Measurements from ENCODE around the gene ANXA1. TPM values are rescaled to one million over a fixed set of nuclear protein-coding genes. Genes with fewer than 3 reads are reported as not detected.

The ANXA1 gene
- total RNA-seq, 1 donor from 2014 or later: 340 TPM

DNA sequence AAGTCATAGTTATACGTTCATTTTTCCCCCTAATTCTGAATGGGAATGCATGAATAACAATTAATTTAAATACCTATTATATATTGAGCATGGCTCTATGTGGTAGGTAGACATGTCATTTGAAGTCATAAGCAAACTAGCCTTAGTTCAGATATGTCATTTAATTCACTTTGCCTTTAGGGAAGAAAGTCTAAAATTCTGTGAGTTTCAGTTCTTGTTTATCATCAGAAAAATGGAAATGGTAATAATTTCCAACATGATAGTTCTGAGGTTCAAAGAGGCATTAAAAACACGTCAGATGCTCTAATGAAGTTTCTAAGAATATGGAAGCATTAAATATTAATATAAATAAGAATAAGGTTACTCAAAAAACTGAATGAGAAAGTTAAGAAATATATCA lies 13.1 kb upstream of the ANXA1 start:
- no peaks in the 10 kb centered on the region for H3K9me3 ChIP-seq
- no peaks in the 10 kb centered on the region for H3K27me3 ChIP-seq (ENCODE audit: low read depth)
- no peak overlapping the region for H3K27ac ChIP-seq
- ATAC-seq (no peak), DNase-seq (no peak)
- intact Hi-C loops (cut with DNase I): no loop called here
- peaks cover 15% of the 10 kb centered on the region for H3K4me1 ChIP-seq
- H3K36me3 ChIP-seq: no peaks in the 10 kb centered on the region
- TF ChIP-seq, protein P1, sequence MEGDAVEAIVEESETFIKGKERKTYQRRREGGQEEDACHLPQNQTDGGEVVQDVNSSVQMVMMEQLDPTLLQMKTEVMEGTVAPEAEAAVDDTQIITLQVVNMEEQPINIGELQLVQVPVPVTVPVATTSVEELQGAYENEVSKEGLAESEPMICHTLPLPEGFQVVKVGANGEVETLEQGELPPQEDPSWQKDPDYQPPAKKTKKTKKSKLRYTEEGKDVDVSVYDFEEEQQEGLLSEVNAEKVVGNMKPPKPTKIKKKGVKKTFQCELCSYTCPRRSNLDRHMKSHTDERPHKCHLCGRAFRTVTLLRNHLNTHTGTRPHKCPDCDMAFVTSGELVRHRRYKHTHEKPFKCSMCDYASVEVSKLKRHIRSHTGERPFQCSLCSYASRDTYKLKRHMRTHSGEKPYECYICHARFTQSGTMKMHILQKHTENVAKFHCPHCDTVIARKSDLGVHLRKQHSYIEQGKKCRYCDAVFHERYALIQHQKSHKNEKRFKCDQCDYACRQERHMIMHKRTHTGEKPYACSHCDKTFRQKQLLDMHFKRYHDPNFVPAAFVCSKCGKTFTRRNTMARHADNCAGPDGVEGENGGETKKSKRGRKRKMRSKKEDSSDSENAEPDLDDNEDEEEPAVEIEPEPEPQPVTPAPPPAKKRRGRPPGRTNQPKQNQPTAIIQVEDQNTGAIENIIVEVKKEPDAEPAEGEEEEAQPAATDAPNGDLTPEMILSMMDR (IDR thresholded peaks at IDR 0.05): no peak
- H3K4me3 ChIP-seq: no peak overlapping the region

DNA sequence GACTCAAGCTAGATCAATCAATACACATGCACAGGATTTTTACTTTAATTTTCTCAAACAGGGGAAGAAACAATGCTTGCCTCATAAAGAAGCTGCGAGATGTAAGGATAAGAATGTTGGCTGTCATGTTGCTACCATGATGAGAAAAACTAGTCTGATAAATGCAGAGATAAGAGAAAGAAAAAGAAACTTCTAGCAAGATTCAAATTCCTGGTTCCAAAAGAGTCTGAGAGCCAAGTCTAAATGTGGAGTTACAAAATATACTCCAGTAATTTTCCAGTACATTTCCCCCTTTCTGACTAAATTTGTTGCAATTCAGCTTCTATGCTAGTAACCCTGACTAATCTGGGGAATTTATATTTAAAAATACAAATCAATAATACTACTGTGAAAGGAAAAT lies 10.4 kb upstream of the ANXA1 start:
- TF ChIP-seq, protein P1 (IDR thresholded peaks at IDR 0.05): no peak
- Histone ChIP-seq H3K4me3 (no peak overlapping the region), H3K27me3 (ENCODE audit: low read depth) (no peaks in the 10 kb centered on the region), H3K4me1 (peaks cover 24% of the 10 kb centered on the region), H3K27ac (no peak overlapping the region), H3K9me3 (no peaks in the 10 kb centered on the region), H3K36me3 (no peaks in the 10 kb centered on the region)
- DNase-seq (no peak), ATAC-seq (no peak)
- intact Hi-C loops (cut with DNase I): no loop called here

DNA sequence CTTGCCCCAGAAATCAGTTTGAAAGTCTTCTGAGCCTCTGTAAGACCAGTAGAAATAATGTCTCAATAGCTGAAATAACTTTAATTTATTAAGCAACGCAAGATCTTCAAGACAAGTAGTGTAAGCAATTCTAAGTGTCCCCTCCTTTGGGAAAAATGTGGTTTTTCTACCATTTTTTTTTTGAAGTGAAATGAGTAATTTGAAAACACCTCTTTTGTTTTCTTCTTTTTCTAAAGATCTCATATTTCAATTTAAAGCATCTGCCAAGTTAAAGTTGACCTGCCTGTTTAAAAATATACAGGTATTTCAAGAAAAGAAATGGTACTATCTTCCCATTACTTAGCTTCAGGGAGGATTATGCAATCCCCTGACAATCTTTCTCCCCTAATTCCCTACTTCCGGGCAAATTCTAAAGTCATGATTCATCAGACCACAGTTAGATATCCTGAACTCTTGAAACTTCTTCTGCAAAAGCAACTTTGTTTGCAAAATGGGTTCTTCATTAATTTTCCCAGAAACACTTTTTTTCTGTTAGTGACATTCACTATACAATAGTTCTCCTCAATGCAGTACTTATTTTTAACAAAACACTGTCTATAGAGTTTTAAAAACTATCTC lies 7.8 kb upstream of the ANXA1 start:
- no peaks in the 10 kb centered on the region for H3K9me3 ChIP-seq
- intact Hi-C loops (cut with DNase I): no loop called here
- DNase-seq (no peak), ATAC-seq (peak; percentile 70 to 82)
- no peaks in the 10 kb centered on the region for H3K27me3 ChIP-seq (ENCODE audit: low read depth)
- no peaks in the 10 kb centered on the region for H3K36me3 ChIP-seq
- peak overlapping the region; percentile 57 for H3K27ac ChIP-seq
- TF ChIP-seq, protein P1 (IDR thresholded peaks at IDR 0.05): no peak
- no peak overlapping the region for H3K4me3 ChIP-seq
- H3K4me1 ChIP-seq: peaks cover 31% of the 10 kb centered on the region

DNA sequence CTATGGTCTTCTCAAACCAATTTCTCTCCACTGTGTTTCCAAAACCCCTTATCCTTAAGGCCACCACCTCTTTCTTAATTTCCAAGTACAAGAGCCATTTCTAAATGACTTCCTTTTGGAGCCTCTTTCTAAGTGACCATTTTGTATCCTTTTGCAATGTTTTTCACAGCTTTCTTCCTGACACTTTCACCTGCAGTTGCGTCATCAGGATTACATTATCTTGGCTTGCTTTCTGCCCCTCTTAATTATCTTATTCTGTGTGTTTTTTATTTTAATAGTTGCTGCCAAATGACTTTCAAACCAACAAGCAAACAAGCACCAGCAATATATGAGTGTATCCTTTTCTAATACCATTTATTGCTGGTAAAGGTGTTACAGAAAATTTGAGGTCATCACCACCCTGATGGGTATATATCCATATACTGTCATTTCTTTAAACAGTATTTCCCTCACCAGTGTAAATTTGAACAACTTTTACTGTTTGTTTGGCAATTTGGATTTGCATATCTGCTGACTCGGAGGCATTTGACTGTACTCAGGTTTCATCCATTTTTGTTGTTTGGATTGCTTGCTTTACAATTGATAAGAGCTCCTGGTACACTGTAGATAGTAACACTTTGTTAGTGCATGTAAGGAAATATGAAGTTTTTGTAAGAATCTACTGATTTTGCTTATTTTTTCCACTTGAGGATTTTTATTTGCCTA lies 5.4 kb upstream of the ANXA1 start:
- TF ChIP-seq, protein P1 (IDR thresholded peaks at IDR 0.05): no peak
- Histone ChIP-seq H3K36me3 (no peaks in the 10 kb centered on the region), H3K27me3 (ENCODE audit: low read depth) (no peaks in the 10 kb centered on the region), H3K27ac (no peak overlapping the region), H3K4me1 (peaks cover 55% of the 10 kb centered on the region), H3K4me3 (no peak overlapping the region), H3K9me3 (no peaks in the 10 kb centered on the region)
- no peak for DNase-seq
- intact Hi-C loops (cut with DNase I): no loop called here
- ATAC-seq: no peak

DNA sequence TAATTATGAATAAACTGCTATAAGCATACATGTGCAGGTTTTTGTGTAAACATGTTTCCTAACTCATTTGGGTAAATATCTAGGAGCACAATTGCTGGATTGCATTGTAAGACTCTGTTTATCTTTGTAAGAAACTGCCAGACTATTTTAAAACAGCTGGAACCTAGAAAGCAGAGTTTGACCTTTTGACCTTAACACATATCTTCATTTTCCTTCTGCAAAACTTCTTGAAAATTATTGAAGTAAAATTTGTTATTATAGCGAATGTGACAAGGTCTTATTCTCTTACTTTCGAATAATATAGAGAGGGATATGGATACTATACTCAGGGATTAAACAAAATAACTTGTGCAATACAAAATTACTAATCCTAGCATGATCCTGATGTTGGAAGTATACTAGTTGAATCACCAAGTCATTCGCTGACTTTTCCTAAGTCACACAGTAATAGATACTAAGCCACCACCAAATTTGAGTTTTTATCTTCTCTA lies 3.2 kb upstream of the ANXA1 start:
- Histone ChIP-seq H3K27ac (peak overlapping the region; percentile 74), H3K9me3 (no peaks in the 10 kb centered on the region), H3K36me3 (no peaks in the 10 kb centered on the region), H3K27me3 (ENCODE audit: low read depth) (no peaks in the 10 kb centered on the region), H3K4me1 (peaks cover 52% of the 10 kb centered on the region), H3K4me3 (no peak overlapping the region)
- TF ChIP-seq, protein P1 (IDR thresholded peaks at IDR 0.05): no peak
- ATAC-seq (peak in 1 of 2 donors; percentile 7), DNase-seq (no peak)
- intact Hi-C loops (cut with DNase I): no loop called here
